Right lobe of liver (tissue), 4 donors: Measurements from ENCODE around the gene UBE4A.

Experiments
- POLR2A ChIP-seq: fragments of 450-650 bp; IDR thresholded peaks from one replicate; pipeline ENCODE4 v1.6.1; 2017; ENCODE audit warnings: antibody characterized with exemption, mild to moderate bottlenecking
- TF ChIP-seq, protein P1 (sequence below), 4 donors: fragments of 200-600 bp in 3 of 4; fragments of 450-650 bp in 1 of 4; IDR thresholded peaks; one replicate each; pipeline versions ENCODE4 v1.5.1 to v1.8.0; 2016 to 2022; ENCODE audit warnings: antibody characterized with exemption in 4 of 4, mild to moderate bottlenecking in 2 of 4
- donor health status: DM: no; HTN: no; CAD: no.
- donor health status: DM: no; HTN: no; CAD: no.
- donor health status: DM: no; HTN: yes; CAD: no.

DNA sequence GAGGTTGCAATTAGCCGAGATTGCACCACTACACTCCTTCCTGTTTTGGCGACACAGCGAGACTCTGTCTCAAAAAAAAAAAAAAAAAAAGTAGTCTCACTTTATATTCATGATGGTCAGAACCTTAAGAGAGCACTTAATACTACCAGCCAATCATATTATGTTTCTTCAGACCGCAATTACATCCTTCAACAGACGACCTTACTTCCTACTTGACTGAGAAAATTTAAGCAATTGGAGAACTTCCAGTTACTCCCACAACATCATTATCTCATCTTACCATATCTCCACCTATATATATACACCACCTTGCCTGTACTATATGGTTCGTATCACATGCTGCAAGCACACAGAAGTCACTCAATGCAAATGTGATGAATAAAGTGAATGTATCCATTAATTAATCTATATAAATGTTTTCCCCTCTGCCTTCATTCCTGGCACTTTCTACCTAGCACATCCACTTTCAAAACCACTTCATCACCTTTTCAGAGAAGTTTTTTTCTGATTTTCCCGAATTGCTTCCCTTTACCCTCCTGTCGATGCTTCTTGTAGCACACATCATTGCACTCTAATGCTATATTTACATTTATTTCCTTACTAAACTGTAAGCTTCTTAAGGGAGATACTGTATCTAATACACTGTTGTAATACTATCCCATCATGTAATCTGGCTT lies 55.8 kb downstream of the UBE4A start:
- no peak for TF ChIP-seq POLR2A
- TF ChIP-seq, protein P1, sequence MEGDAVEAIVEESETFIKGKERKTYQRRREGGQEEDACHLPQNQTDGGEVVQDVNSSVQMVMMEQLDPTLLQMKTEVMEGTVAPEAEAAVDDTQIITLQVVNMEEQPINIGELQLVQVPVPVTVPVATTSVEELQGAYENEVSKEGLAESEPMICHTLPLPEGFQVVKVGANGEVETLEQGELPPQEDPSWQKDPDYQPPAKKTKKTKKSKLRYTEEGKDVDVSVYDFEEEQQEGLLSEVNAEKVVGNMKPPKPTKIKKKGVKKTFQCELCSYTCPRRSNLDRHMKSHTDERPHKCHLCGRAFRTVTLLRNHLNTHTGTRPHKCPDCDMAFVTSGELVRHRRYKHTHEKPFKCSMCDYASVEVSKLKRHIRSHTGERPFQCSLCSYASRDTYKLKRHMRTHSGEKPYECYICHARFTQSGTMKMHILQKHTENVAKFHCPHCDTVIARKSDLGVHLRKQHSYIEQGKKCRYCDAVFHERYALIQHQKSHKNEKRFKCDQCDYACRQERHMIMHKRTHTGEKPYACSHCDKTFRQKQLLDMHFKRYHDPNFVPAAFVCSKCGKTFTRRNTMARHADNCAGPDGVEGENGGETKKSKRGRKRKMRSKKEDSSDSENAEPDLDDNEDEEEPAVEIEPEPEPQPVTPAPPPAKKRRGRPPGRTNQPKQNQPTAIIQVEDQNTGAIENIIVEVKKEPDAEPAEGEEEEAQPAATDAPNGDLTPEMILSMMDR (IDR thresholded peaks at IDR 0.05), result no peak
